Kasumi-1 (cell line): ENCODE measurements around the gene CASQ1.

ENCODE experiments used
- DNase-seq, 2 experiments: peaks; one replicate each; lab custom pipeline; 2025; lab: John Stamatoyannopoulos, UW

CASQ1 gene

GRCh38 chr1:160226623-160227022 is 36.2 kb downstream of the CASQ1 start:
- DNase-seq, result no peak

- no peak for DNase-seq
These were observed 36.7 kb downstream of the CASQ1 start for GRCh38 chr1:160227034-160227433.

GRCh38 chr1:160227561-160227960 is 37.2 kb downstream of the CASQ1 start:
- no peak for DNase-seq

- DNase-seq, result no peak
These were observed 38.1 kb downstream of the CASQ1 start for GRCh38 chr1:160228431-160228830.

- DNase-seq, result no peak
These were observed 42.5 kb downstream of the CASQ1 start for GRCh38 chr1:160232911-160233310.

- no peak for DNase-seq
These were observed 46.4 kb downstream of the CASQ1 start for GRCh38 chr1:160236806-160237205.

- DNase-seq, result no peak
These were observed 47.2 kb downstream of the CASQ1 start for GRCh38 chr1:160237558-160237957.

GRCh38 chr1:160238408-160238807 is 48.0 kb downstream of the CASQ1 start:
- DNase-seq, result no peak

GRCh38 chr1:160239582-160240299 is 49.4 kb downstream of the CASQ1 start:
- DNase-seq, result no peak

GRCh38 chr1:160243767-160244166 is 53.4 kb downstream of the CASQ1 start:
- no peak for DNase-seq

GRCh38 chr1:160244209-160244608 is 53.8 kb downstream of the CASQ1 start:
- DNase-seq, result no peak

- DNase-seq, result no peak
These were observed 55.1 kb downstream of the CASQ1 start for GRCh38 chr1:160245434-160245833.

- DNase-seq, result no peak
These were observed 56.7 kb downstream of the CASQ1 start for GRCh38 chr1:160247053-160247452.

GRCh38 chr1:160251011-160251410 is 60.6 kb downstream of the CASQ1 start:
- DNase-seq, result no peak
